C1 segment of cervical spinal cord (tissue), 14 donors: ENCODE data around the gene PCDHGC4.

ENCODE experiments used
- DNase-seq, 14 donors: peaks; one replicate each; lab custom pipeline; 2025; lab: John Stamatoyannopoulos, UW

Gene PCDHGC4

GRCh38 chr5:141490271-141490670, 5.4 kb downstream of the PCDHGC4 start:
- no peak for DNase-seq

DNA sequence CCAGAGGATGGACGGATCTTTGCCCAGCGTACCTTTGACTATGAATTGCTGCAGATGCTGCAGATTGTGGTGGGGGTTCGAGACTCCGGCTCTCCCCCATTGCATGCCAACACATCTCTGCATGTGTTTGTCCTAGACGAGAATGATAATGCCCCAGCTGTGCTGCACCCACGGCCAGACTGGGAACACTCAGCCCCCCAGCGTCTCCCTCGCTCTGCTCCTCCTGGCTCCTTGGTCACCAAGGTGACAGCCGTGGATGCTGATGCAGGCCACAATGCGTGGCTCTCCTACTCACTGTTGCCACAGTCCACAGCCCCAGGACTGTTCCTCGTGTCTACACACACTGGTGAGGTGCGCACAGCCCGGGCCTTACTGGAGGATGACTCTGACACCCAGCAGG, 5.9 kb downstream of the PCDHGC4 start:
- DNase-seq, result no peak

GRCh38 chr5:141491323-141492167, 6.7 kb downstream of the PCDHGC4 start:
- no peak for DNase-seq

GRCh38 chr5:141492168-141492885, 7.5 kb downstream of the PCDHGC4 start:
- peak in 1 of 14 donors; percentile 33 for DNase-seq

DNA sequence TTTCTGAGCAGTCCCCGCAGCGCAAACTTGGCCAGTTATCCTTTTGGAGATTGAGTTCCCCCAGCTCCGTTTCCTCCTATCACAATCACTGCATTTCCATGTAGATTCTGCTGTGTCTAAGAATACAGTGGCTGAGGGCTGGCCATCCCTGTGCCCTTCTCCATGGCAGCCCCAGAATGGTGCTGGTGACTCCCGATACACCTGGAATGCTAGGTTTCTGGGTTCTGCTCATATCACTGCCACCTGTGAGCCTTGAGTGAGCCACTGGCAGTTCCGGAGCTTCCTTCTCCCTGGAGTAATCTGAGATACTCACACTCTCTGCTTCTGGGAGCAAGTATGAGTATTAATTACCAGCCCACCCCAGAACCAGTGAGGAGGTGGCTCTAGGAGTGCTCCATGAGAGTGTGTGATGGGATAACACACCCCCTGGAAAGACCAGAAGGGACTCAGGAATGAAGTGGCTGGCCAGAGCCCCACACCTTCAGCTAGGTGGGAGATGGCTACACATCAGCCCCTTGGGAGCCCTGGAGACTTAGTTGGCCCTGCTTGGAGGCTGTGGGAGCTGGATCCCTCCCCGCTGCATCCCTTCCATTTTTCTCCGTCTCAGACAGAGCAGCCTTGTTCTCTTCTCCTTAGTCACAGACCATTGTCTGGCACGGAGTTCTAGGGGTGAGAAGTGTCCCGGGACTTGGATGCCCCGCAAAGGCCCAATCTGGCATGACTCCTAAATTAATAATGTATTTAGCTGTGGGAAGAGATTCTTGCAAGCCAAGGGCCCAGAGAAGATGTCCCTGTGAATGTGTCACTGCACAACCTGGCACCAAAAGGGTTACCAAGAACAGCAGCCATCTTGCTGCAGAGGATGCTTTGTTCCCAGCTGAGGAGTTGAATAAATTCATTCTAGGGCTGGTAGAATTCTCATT, 8.9 kb downstream of the PCDHGC4 start:
- DNase-seq, result peak in 9 of 14 donors; percentile 43 to 74 (median 57)

GRCh38 chr5:141494761-141495452, 10.1 kb downstream of the PCDHGC4 start:
- DNase-seq, result peak in 2 of 14 donors; percentile 33 to 35

GRCh38 chr5:141495453-141495811, 10.6 kb downstream of the PCDHGC4 start:
- DNase-seq, result no peak

DNA sequence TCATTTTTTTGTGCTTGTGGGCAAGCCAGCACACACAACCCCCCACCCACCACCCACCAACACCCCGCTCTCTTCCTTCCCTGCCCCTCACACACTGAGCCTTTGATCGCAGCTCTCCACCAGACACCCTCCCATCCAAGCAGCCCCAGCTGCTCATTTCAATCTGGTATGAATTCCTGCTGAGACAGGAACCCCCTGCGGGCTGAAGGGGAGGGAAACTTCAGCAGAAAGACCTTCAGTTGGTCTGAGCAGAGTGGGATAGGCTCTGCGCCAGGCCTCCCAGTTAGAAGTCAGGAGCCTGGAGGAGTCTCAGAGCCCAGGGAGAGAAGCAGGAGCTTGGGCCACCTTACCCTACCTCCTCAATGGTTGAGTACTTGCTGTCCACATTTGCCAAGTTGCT, 11.2 kb downstream of the PCDHGC4 start:
- no peak for DNase-seq

DNA sequence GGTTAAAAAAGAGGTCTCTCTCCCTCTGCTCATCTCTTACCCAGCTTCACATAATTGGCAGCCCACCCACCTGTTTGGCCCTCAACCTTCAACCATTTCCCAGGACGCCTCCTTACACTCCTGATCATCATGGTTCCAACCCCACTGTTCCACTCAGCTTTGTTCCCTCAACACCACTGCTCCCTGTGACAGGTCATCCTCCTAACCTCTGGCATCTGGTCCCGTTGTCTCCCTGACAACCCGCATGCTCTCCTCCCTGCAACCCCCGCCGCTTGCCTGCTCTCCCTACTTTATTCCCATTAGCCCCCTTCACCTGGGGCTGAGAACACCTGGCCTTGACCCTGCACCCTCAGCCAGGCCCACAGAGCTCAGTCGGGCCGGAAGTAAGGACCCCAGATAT, 16.9 kb downstream of the PCDHGC4 start:
- no peak for DNase-seq

DNA sequence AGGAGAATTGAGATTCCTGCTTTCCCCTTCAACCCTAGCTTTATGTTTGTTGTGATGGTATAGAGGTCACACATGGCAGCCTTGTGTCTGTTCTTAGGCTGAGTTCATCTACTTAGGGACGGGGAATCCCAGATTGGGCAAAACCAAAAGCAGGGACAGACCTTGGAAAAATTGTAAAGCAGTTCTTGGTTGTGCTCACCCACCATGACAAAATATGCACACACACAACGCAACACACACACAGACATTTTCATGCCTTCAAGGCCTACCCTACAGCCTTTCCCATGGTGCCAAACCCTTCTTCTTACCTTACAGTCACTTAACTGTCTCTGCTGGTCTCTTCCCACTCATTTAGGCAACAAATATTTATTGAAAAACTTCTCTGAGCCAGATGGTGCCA, 18.9 kb downstream of the PCDHGC4 start:
- DNase-seq, result no peak

- DNase-seq, result no peak
Observed at GRCh38 chr5:141504216-141504615, 19.4 kb downstream of the PCDHGC4 start.

GRCh38 chr5:141506381-141507155, 21.7 kb downstream of the PCDHGC4 start:
- DNase-seq, result no peak

DNA sequence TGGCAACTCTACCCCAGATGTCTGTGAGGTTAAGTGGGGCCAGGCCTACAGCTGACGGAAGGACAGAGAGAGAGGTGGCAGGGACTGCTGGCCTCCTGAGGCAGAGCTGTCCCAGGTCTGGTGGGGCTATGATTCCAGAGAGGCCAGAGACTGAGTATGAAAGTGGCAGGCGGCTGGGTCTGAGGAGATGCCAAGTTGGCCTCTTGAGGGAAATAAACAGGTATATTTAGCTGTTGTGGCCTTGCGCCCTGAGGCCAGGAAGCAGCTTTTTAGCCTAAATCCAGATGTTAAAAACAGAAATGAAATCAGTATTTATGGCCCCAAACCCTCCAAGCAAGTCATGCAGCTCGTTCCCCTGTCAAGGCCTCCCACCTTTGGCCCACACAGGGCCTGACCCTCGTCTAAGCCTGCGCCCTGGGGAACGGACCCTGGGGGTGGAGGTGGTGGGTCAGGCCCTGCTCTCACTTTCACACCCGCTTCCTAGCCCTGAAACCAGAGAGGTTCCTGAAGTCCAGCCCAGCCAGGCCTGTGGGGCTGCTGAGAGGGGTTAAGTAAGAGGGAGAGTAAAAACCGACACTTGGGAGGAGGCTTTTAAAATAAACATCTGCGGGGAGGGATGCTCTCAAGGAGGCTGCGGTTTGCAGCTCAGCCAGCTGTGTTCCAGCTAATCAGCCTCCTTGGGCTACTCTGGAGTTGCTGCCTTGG, 22.7 kb downstream of the PCDHGC4 start:
- no peak for DNase-seq

DNA sequence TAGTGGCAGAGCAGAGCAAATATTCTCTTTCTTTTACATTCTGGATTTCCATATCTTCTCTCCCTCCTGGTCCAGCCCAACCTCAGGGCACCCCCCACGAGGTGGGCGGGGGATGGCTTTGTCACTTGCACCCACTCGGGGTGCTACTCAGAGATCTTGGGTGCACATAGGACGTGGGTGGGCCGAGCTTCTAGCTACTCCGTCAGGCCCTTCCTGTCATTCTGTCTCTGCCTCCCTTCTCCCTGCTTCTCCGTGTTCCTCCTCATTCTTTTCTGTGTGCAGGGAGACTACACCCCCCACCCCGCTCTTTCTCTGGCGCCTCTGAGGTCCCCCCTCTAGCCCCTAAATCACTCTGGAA, 23.6 kb downstream of the PCDHGC4 start:
- DNase-seq, result peak in 1 of 14 donors; percentile 50

- DNase-seq, result peak in 7 of 14 donors; percentile 26 to 86 (median 51)
Observed at GRCh38 chr5:141508798-141509611, 24.2 kb downstream of the PCDHGC4 start.

- no peak for DNase-seq
Observed at GRCh38 chr5:141510160-141510559, 25.3 kb downstream of the PCDHGC4 start.

DNA sequence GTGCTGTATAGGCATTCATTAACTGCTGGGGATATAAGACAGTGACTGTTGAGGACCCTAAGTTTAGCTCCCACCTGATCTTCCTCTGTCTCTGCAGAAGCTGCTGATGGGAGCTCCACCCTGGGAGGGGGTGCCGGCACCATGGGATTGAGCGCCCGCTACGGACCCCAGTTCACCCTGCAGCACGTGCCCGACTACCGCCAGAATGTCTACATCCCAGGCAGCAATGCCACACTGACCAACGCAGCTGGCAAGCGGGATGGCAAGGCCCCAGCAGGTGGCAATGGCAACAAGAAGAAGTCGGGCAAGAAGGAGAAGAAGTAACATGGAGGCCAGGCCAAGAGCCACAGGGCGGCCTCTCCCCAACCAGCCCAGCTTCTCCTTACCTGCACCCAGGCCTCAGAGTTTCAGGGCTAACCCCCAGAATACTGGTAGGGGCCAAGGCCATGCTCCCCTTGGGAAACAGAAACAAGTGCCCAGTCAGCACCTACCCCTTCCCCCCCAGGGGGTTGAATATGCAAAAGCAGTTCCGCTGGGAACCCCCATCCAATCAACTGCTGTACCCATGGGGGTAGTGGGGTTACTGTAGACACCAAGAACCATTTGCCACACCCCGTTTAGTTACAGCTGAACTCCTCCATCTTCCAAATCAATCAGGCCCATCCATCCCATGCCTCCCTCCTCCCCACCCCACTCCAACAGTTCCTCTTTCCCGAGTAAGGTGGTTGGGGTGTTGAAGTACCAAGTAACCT, 26.2 kb downstream of the PCDHGC4 start:
- no peak for DNase-seq

- no peak for DNase-seq
Observed at GRCh38 chr5:141511771-141512325, 27.0 kb downstream of the PCDHGC4 start.
